Measurements from ENCODE around the gene KLC1.

KLC1 gene

GRCh38 chr14:103731916-103732867 lies 103.2 kb downstream of the KLC1 start:
- no CpG with 5 or more reads among the region's 24 CpGs for WGBS, 2 donors (ENCODE audit: extremely low coverage in 2 of 2, insufficient read length in 2 of 2, insufficient replicate concordance in 1 of 2)
- peaks cover 35 to 71% of the 10 kb centered on the region in 2 donors for H3K36me3 ChIP-seq (replicated peaks in 1 of 2; ENCODE audit: control insufficient read depth in 2 of 2, insufficient read depth in 2 of 2, low read length in 2 of 2)
- no peak for DNase-seq (ENCODE audit: low spot score)

GRCh38 chr14:103732868-103733620 lies 104.0 kb downstream of the KLC1 start:
- Histone ChIP-seq H3K9me3 (replicated peaks in 1 of 2; ENCODE audit: control insufficient read depth in 2 of 2, insufficient read depth in 1 of 2, low read depth in 1 of 2, low read length in 2 of 2) (no peaks in the 10 kb centered on the region), H3K9ac (ENCODE audit: low read depth, low read length, poor library complexity) (no peak overlapping the region), H2BK120ac (ENCODE audit: low read depth, low read length) (no peak overlapping the region), H3K79me1 (ENCODE audit: low read depth, low read length) (peaks cover 15% of the 10 kb centered on the region), H2BK15ac (ENCODE audit: low read length) (no peak overlapping the region), H3K4me1 (ENCODE audit: control insufficient read depth in 2 of 2, insufficient read depth in 1 of 2, low read depth in 1 of 2, low read length in 2 of 2) (peaks cover 0 to 2% of the 10 kb centered on the region in 2 donors), H2BK5ac (ENCODE audit: low read length) (no peak overlapping the region), H3K4me2 (ENCODE audit: insufficient read depth, low read length, poor library complexity, severe bottlenecking) (no peak overlapping the region), H2AFZ (ENCODE audit: low read length) (no peak overlapping the region), H4K91ac (ENCODE audit: low read depth, low read length, poor library complexity) (no peak overlapping the region), H3K36me3 (replicated peaks in 1 of 2; ENCODE audit: control insufficient read depth in 2 of 2, insufficient read depth in 2 of 2, low read length in 2 of 2) (peaks cover 33 to 64% of the 10 kb centered on the region in 2 donors), H2BK12ac (ENCODE audit: low read length) (no peak overlapping the region), H3K14ac (ENCODE audit: low read length) (no peak overlapping the region), H3K18ac (ENCODE audit: low read length) (no peak overlapping the region), H2AK5ac (ENCODE audit: low read depth, low read length) (no peak overlapping the region), H3K4ac (ENCODE audit: low read length) (no peak overlapping the region), H3K23ac (ENCODE audit: low read depth, low read length, poor library complexity) (no peak overlapping the region), H3K27me3 (ENCODE audit: control insufficient read depth in 3 of 3, insufficient read depth in 3 of 3, low read depth in 1 of 3, low read length in 3 of 3) (no peaks in the 10 kb centered on the region), H4K8ac (ENCODE audit: low read depth, low read length) (no peak overlapping the region), H3K4me3 (ENCODE audit: low read length in 2 of 2) (no peak overlapping the region), H3K27ac (replicated peaks; ENCODE audit: low read length) (no peak overlapping the region)
- WGBS, 2 donors (ENCODE audit: extremely low coverage in 2 of 2, insufficient read length in 2 of 2, insufficient replicate concordance in 1 of 2) = no CpG with 5 or more reads among the region's 9 CpGs
- DNase-seq (ENCODE audit: low spot score) = no peak

More at GRCh38 chr14:103731916-103732867, 103.2 kb downstream of the KLC1 start:
- Histone ChIP-seq H3K9me3 (replicated peaks in 1 of 2; ENCODE audit: control insufficient read depth in 2 of 2, insufficient read depth in 1 of 2, low read depth in 1 of 2, low read length in 2 of 2) (no peaks in the 10 kb centered on the region), H3K14ac (ENCODE audit: low read length) (no peak overlapping the region), H2BK120ac (ENCODE audit: low read depth, low read length) (no peak overlapping the region), H3K4me1 (ENCODE audit: control insufficient read depth in 2 of 2, insufficient read depth in 1 of 2, low read depth in 1 of 2, low read length in 2 of 2) (peaks cover 0 to 2% of the 10 kb centered on the region in 2 donors), H2BK5ac (ENCODE audit: low read length) (no peak overlapping the region), H4K8ac (ENCODE audit: low read depth, low read length) (no peak overlapping the region), H2BK15ac (ENCODE audit: low read length) (no peak overlapping the region), H3K9ac (ENCODE audit: low read depth, low read length, poor library complexity) (no peak overlapping the region), H2BK12ac (ENCODE audit: low read length) (no peak overlapping the region), H4K91ac (ENCODE audit: low read depth, low read length, poor library complexity) (no peak overlapping the region), H3K23ac (ENCODE audit: low read depth, low read length, poor library complexity) (no peak overlapping the region), H3K18ac (ENCODE audit: low read length) (no peak overlapping the region), H2AFZ (ENCODE audit: low read length) (no peak overlapping the region), H3K4me3 (ENCODE audit: low read length in 2 of 2) (peak overlapping the region in 1 of 2 donors; percentile 48), H3K4ac (ENCODE audit: low read length) (no peak overlapping the region), H3K79me1 (ENCODE audit: low read depth, low read length) (peaks cover 17% of the 10 kb centered on the region), H3K27me3 (ENCODE audit: control insufficient read depth in 3 of 3, insufficient read depth in 3 of 3, low read depth in 1 of 3, low read length in 3 of 3) (no peaks in the 10 kb centered on the region), H3K4me2 (ENCODE audit: insufficient read depth, low read length, poor library complexity, severe bottlenecking) (no peak overlapping the region), H3K27ac (replicated peaks; ENCODE audit: low read length) (no peak overlapping the region), H2AK5ac (ENCODE audit: low read depth, low read length) (no peak overlapping the region)

GRCh38 chr14:103733651-103734050 lies 104.6 kb downstream of the KLC1 start:
- Histone ChIP-seq H2AK5ac (ENCODE audit: low read depth, low read length) (no peak overlapping the region), H3K23ac (ENCODE audit: low read depth, low read length, poor library complexity) (no peak overlapping the region), H3K27ac (replicated peaks; ENCODE audit: low read length) (no peak overlapping the region), H2BK12ac (ENCODE audit: low read length) (no peak overlapping the region), H3K4me3 (ENCODE audit: low read length in 2 of 2) (no peak overlapping the region), H3K4me2 (ENCODE audit: insufficient read depth, low read length, poor library complexity, severe bottlenecking) (no peak overlapping the region), H3K79me1 (ENCODE audit: low read depth, low read length) (peaks cover 15% of the 10 kb centered on the region), H3K4ac (ENCODE audit: low read length) (no peak overlapping the region), H3K27me3 (ENCODE audit: control insufficient read depth in 3 of 3, insufficient read depth in 3 of 3, low read depth in 1 of 3, low read length in 3 of 3) (no peaks in the 10 kb centered on the region), H4K8ac (ENCODE audit: low read depth, low read length) (no peak overlapping the region), H2AFZ (ENCODE audit: low read length) (no peak overlapping the region), H3K9me3 (replicated peaks in 1 of 2; ENCODE audit: control insufficient read depth in 2 of 2, insufficient read depth in 1 of 2, low read depth in 1 of 2, low read length in 2 of 2) (no peaks in the 10 kb centered on the region), H3K9ac (ENCODE audit: low read depth, low read length, poor library complexity) (no peak overlapping the region), H3K4me1 (ENCODE audit: control insufficient read depth in 2 of 2, insufficient read depth in 1 of 2, low read depth in 1 of 2, low read length in 2 of 2) (peaks cover 0 to 2% of the 10 kb centered on the region in 2 donors), H2BK15ac (ENCODE audit: low read length) (no peak overlapping the region), H3K14ac (ENCODE audit: low read length) (no peak overlapping the region), H3K18ac (ENCODE audit: low read length) (no peak overlapping the region), H3K36me3 (replicated peaks in 1 of 2; ENCODE audit: control insufficient read depth in 2 of 2, insufficient read depth in 2 of 2, low read length in 2 of 2) (peaks cover 33 to 58% of the 10 kb centered on the region in 2 donors), H2BK120ac (ENCODE audit: low read depth, low read length) (no peak overlapping the region), H2BK5ac (ENCODE audit: low read length) (no peak overlapping the region), H4K91ac (ENCODE audit: low read depth, low read length, poor library complexity) (no peak overlapping the region)
- no CpG with 5 or more reads among the region's 14 CpGs for WGBS, 2 donors (ENCODE audit: extremely low coverage in 2 of 2, insufficient read length in 2 of 2, insufficient replicate concordance in 1 of 2)
- DNase-seq (ENCODE audit: low spot score) = no peak

Data from neuronal stem cell (in vitro differentiated cells).